Activated CD8-positive, alpha-beta memory T cell treated with anti-CD3 and anti-CD28 coated beads for 1 hour (primary cell): ENCODE data around the gene LSAMP.

Experiments used
- DNase-seq, 2 donors: peaks; one replicate each; pipeline ENCODE4 v3.0.0-alpha.2; 2020; ENCODE audit warnings: low read depth in 1 of 2; ENCODE audit errors: extremely low read depth in 1 of 2

Gene LSAMP

GRCh38 chr3:116032176-116032575 lies 413.1 kb downstream of the LSAMP start:
- DNase-seq, result no peak

DNA sequence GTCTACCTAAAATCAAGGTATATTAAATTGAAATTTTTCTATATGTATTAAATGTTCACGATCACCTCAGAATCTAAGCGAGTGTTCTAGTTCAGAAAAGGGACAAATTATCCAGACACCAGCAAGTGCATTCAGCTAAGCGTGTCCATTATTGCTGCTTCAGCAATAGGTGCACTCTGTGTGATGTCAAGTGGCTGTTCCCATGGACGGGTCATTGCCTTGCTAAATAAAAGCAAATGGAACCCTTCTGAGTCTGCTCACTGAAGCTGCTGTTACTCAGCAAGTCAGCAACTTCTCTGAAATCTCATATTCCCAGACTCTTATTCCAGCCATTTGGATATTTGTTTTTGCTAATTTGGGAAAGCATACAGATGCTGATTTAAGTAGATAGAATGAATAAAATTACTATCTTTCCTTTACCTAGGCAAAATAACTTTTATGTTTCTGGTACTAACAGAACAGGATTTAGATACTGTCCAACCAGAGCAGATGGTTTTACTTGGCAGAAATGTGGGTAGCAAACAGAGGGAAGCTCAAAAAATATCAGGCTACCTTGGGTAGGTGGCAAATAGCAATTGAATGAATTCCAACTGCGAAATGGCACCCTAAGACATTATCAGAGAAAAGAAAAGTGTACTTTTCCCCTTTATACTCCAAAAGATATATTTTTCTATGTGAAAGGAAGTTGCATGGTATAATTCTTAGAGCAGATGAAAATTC lies 415.0 kb downstream of the LSAMP start:
- DNase-seq, result no peak

GRCh38 chr3:116029266-116029665 lies 416.0 kb downstream of the LSAMP start:
- no peak for DNase-seq

DNA sequence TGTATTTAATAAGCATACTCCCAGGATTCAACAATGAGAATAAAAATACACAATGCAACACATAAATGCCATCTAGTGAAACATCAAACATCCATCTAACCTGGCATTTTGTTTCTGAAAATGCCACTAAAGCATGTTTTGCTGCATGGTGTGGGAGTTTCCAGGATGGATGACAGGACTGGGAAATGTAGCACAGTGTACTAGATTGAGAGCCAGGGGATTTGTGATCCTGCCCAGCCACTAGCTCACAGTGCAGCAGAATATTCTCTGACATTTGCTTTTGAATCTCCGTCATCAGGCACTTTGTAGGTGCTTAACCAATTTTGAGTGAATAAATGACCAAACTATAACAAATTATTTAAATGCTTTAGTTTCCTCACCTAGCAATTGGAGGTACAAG lies 417.1 kb downstream of the LSAMP start:
- DNase-seq, result no peak

GRCh38 chr3:116020989-116021388 lies 424.3 kb downstream of the LSAMP start:
- DNase-seq, result no peak

DNA sequence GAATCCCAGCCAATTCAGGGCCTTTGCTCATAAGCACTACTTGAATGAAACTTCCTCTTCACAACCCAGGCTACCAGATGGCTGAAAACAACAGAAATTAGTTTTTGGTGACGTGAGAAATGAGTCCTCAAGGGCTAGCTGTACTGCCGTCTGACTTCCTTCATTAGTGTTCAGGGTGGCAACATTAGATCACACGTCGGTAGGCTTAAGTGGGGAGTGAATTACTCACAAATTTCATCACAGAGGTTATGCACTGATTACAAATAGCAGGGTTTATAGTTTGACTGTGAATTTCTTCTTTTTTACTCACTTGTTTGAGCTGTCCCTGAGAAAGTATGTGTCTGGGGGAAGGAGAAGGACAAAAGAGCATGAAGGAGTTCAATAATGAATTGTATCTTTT lies 424.8 kb downstream of the LSAMP start:
- DNase-seq, result no peak

DNA sequence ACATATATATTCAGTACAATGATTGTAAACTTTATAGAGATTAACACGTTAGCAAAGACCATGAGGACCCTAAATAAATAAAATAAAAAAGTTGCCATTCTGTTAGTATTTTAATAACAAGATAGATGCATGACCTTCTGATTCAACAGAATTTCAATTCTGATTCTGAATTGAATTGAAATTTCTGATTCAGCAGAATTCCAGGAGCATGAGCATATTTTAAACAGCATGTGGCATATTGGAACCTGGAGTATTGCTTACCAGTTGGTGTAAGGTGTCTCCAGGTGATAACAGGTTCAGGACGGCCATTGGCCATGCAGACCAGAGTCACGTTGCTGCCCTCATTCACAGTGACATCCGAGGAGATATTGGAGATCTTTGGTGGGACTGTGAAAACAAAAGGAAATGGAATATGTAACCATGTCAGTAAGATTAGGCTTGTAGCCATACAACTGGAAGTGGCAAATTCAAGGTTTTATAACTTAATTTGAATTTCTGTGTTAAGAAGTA lies 426.0 kb downstream of the LSAMP start:
- no peak for DNase-seq

DNA sequence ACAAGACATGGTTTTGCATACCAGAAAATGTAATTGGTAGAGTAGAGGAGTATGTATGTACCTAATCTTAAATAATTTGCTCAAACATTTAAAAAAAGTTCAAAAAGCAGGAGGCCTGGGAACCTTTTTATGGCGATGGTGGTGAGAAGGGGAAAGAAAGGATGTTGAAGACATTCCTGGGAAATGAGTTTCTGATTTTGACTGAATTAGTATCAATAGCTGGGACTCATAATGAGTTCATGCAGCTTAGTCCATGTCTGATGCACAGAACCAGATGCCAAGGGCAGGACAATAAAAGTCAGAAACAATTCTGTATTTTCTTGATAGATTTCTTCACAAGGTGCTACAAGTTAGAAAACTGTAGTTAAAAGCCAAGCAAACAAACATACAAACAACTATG lies 426.6 kb downstream of the LSAMP start:
- DNase-seq, result no peak

GRCh38 chr3:116015931-116016330 lies 429.4 kb downstream of the LSAMP start:
- no peak for DNase-seq

DNA sequence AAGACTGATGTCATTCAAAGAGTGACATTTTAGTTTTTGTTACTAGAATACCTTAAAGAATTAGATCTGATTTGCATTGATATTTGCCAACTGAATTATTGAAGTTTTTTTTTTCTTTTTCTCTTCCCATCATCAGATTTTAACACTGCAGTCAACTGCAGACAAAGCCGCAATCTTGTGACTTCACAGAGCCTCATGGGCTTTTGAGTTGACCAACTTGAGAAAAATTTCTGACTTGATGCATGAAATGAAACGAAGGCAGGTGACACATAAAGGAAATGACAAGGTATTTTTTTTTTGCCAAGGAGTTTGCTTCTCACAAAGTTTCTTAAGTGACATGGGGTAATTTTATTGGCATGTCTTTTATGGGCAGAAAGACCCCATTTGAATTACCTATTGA lies 438.3 kb downstream of the LSAMP start:
- DNase-seq, result no peak

DNA sequence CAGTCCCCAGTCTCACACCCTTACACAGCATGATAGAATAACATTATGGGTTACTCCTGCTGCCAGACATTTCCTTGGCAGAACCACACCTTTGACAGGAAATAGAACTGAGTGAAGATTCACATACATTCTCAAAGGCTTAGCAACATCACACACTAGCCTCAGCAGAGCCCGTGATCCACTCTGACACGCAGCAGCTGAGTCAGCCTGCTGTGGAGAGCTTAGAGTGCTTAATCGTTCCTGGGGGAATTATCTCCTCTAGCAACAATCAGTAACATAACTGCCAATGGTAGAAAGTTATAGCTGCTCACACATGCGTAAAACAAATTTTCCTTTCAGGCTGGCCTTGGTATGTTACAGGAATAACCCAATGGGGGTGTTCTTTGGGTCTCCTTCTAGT lies 439.9 kb downstream of the LSAMP start:
- DNase-seq, result no peak

DNA sequence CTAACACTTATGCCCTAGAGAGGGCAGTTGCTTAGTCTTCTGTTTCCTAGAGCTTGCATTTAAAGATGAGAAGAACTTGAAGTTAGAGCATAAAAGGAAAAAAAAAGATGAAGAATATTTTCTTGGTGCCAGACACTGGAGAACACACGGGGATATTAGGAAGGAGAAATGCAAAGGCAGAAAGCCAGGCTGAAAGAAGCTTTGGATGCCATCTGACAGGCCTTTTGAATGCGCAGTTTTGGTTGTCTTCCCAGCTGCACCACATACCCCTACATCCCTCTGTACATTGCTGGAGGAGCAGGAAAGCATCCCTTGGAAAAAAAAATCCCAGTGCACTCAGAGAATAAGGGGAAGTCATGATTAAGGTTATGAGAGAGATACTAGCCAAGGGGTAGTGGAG lies 443.1 kb downstream of the LSAMP start:
- no peak for DNase-seq

GRCh38 chr3:116001151-116001621 lies 444.1 kb downstream of the LSAMP start:
- no peak for DNase-seq

DNA sequence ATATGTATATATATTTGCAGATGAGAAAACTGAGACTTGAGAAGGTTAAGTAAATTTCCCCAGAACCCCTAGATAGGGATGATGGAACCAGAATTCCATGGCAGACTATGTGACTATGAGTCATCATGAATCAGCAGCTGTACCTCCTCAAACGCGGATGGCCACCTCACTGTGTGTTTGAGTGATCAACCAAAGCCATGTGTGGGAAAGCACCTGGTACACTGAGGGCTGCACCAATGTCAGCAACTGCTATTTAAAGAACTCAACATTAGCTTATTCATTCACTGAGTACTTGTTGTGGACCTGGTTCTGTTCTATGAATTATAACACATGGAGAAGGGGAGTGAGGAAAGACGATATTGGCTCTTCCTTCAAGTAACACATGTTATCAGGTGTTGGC lies 445.0 kb downstream of the LSAMP start:
- DNase-seq, result no peak

DNA sequence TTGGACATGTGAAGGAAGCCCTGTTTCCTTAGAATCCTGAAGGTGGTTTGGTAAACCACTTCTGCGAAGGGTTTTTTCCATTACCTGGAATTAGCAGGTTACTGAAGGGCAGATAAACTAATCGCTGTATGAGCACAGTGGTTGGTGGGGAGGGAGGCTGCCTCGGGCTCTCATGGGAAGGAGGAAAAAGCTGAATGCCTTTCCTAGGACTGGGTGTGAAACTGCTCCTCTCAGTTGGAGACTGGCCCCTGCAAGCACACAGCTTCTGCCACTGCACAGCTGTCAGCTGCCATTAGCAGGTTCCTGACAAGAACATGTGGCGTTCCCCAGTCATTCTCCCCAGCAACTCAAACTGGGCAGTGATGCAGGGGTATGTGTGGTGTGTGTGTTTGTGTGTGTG lies 445.7 kb downstream of the LSAMP start:
- no peak for DNase-seq

GRCh38 chr3:115999001-115999585 lies 446.2 kb downstream of the LSAMP start:
- no peak for DNase-seq

GRCh38 chr3:115996420-115997108 lies 448.7 kb downstream of the LSAMP start:
- DNase-seq, result no peak

GRCh38 chr3:115990669-115991068 lies 454.6 kb downstream of the LSAMP start:
- no peak for DNase-seq

DNA sequence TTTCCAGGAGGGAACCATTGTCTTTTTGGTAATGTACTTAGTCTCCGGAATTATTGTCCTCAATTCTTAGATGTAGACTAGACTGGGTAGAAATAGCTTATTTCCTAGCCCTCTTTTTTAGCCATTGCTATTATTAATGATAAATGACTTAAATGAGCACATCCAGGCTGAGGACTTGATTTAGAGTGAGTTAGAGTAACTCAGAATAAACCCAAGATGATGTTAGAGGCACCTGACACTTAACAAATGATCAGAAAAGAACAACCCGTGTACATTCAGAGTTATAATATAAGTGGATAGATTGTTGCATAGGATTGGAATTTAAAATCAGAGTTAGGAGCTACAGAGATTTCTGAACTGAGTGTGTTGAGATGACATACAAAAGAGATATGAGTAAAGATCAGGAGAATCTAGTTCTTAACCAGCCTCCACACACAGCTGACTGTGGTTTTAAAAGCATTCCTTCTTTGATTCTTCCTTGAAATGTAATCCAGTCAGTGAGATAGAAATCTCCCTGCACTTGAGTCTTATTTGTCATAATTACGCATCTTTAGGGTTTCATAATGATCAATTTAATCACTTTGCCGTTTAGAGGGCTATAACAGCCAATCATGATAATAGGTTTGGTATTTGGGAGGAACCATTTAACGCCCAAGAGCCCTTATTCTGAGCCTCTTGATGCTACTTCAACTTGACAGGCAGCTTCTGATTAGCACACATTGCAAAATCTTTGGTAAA lies 455.4 kb downstream of the LSAMP start:
- no peak for DNase-seq

DNA sequence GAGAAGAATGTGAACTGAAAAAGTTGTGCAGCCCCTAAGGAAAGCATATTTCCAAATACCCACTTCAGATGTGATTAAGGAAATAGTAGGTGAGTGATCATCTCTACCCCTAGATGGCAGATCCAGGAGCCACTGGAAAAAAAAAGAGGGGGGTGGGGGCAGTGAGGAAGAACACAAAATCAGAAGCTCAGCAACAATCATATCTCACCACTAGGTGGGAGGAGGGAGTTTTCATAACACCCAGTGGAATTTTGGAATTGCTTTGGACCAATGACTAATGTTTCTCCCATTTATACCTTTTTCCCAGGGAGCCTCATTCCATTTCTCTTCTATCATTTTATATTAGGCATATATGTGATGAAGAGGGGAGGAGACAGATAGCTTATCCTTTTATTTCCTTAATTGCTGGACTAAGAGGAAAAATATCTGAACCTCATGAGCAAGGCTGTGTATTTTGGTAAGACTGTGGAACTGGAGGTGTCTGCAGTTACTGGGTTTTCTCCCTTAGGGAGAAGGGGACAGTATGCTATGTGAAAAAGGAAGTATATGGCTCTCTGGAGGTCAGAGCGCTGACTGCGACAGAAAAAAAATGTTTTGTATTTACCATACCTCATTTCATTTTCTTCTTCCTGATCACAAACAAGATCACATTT lies 458.6 kb downstream of the LSAMP start:
- no peak for DNase-seq

GRCh38 chr3:115982629-115983028 lies 462.7 kb downstream of the LSAMP start:
- no peak for DNase-seq
